CD4-positive, alpha-beta T cell (primary cell): ENCODE measurements around the gene C1QL2. TPM values are rescaled to one million over a fixed set of nuclear protein-coding genes. Genes with fewer than 3 reads are reported as not detected.

Source experiments
- ATAC-seq: fragments of 200-7000 bp; cut with Tn5 transposase; one replicate; pipeline ENCODE4 v1.10.0; 2022; ENCODE audit warnings: mild to moderate bottlenecking; ENCODE audit not compliant: poor library complexity
- CTCF ChIA-PET: fragments of 350-600 bp; sonication (Branson Sonifier 250); formaldehyde crosslinking; loops from one replicate; lab custom pipeline; 2021; ENCODE audit warnings: antibody characterized with exemption, inconsistent platforms; lab: Charles Lee
- POLR2A ChIA-PET: fragments of 350-600 bp; sonication (Branson Sonifier 250); formaldehyde crosslinking; loops from one replicate; lab custom pipeline; 2021; ENCODE audit warnings: antibody characterized with exemption, inconsistent platforms; lab: Charles Lee
- DNase-seq, 14 experiments: peaks; one replicate each; pipeline ENCODE4 v3.0.0-alpha.2; 2013 to 2020; ENCODE audit warnings: mixed read lengths in 2 of 14
- H3K27ac ChIP-seq, 2 donors: one replicate each; pipeline versions ENCODE4 v1.5.1 to v1.7.0; 2013; ENCODE audit warnings: low read length in 2 of 2, low read depth in 1 of 2, mild to moderate bottlenecking in 1 of 2
- H3K27me3 ChIP-seq, 2 experiments: 1 replicate in 1 of 2; 2 replicates in 1 of 2; pipeline versions ENCODE4 v1.6.1 to v1.7.0; 2013; ENCODE audit warnings: low read length in 2 of 2, control low read depth in 1 of 2, mild to moderate bottlenecking in 1 of 2, moderate library complexity in 1 of 2; ENCODE audit not compliant: insufficient read depth in 2 of 2, control insufficient read depth in 1 of 2
- H3K36me3 ChIP-seq: one replicate; pipeline ENCODE4 v1.6.1; 2013; ENCODE audit warnings: low read length, control low read depth; ENCODE audit not compliant: insufficient read depth
- H3K4me1 ChIP-seq: one replicate; pipeline ENCODE4 v1.6.1; 2013; ENCODE audit warnings: low read length, control low read depth; ENCODE audit not compliant: insufficient read depth
- H3K4me3 ChIP-seq: one replicate; pipeline ENCODE4 v1.5.1; 2013; ENCODE audit warnings: mild to moderate bottlenecking, low read length, moderate library complexity
- H3K9me3 ChIP-seq, 2 experiments: 1 replicate in 1 of 2; 2 replicates in 1 of 2; pipeline versions ENCODE4 v1.6.1 to v1.7.0; 2013; ENCODE audit warnings: low read length in 2 of 2, mild to moderate bottlenecking in 2 of 2, control low read depth in 1 of 2, moderate library complexity in 1 of 2; ENCODE audit not compliant: control insufficient read depth in 1 of 2, insufficient read depth in 1 of 2
- H3K27ac Mint-ChIP-seq: one replicate; pipeline ENCODE4 v1.8.0; 2020; ENCODE audit warnings: mixed read lengths
- H3K27me3 Mint-ChIP-seq: one replicate; pipeline ENCODE4 v1.8.0; 2021; ENCODE audit warnings: mixed read lengths
- H3K36me3 Mint-ChIP-seq: one replicate; pipeline ENCODE4 v1.8.0; 2021; ENCODE audit warnings: low read depth, mixed read lengths
- H3K4me1 Mint-ChIP-seq: one replicate; pipeline ENCODE4 v1.8.0; 2021; ENCODE audit warnings: low read depth, mixed read lengths
- H3K4me3 Mint-ChIP-seq: one replicate; pipeline ENCODE4 v1.8.0; 2020; ENCODE audit warnings: mild to moderate bottlenecking, mixed read lengths
- H3K9me3 Mint-ChIP-seq: one replicate; pipeline ENCODE4 v1.8.0; 2020; ENCODE audit warnings: mixed read lengths
- CTCF ChIP-seq: fragments of 200-600 bp; IDR thresholded peaks from one replicate; pipeline ENCODE4 v1.8.0; 2022; ENCODE audit warnings: antibody characterized with exemption, mild to moderate bottlenecking
- intact Hi-C, 2 experiments: fragments of 100-400 bp; cut with DNase I in 1 of 2; cut with micrococcal nuclease in 1 of 2; formaldehyde crosslinking; loops; one replicate each; pipeline versions ENCODE4 v1.15.1 to v1.9.0; 2023 to 2025; cut with DNase I, micrococcal nuclease
- total RNA-seq, 174 experiments: library from RNA in 2 of 174; stranded (reverse) in 2 of 174; gene quantifications; one replicate each; pipeline ENCODE4 v1.2.3 and lab custom pipeline; 2021 to 2026

The C1QL2 gene
- total RNA-seq, 2 experiments from 2014 or later: not detected

DNA sequence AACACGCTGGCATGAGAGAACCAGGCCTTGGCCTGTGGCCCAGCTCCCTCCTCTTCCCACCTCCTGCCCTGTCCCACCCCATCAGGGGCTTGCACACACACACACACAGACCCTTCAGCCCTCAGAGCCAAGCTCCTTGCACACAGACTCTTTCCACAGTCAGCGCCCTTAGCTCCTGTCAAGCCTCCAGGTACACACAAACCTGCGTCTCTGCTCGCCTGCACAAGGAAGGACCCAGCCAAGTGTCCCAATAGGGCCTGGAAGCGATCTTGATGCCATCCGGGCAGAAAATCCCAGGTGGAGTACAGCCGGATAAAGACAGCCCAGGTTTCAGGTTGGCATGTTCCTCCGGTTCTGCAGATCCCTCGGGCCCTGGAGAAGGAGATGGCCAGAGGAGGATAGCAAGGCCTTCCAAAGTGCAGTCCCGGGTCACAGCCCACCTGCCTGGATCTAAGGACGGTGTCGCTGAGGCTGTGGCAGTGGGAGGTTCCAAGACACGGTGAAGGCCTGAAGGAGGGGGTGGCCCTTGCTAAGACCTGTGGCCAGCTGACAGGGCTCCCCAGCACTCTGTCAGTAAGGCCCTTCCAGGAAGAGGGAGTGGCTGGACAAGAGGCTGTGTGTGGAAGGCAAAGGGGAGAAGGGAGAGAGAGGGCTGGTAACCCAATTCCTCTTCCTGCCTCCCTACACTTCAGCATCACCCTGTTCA lies 46.6 kb upstream of the C1QL2 start:
- Histone ChIP-seq H3K9me3 (no peaks in the 10 kb centered on the region), H3K27me3 (peaks cover 0 to 2% of the 10 kb centered on the region in 2 experiments), H3K27ac (no peak overlapping the region), H3K4me1 (no peaks in the 10 kb centered on the region), H3K4me3 (no peak overlapping the region), H3K36me3 (no peaks in the 10 kb centered on the region)
- ChIA-PET POLR2A (no interaction called here), CTCF (no interaction called here)
- DNase-seq: no peak
- Mint-ChIP-seq H3K27me3 (peaks cover 8% of the 10 kb centered on the region), H3K9me3 (no peaks in the 10 kb centered on the region), H3K4me1 (no peaks in the 10 kb centered on the region), H3K4me3 (no peak overlapping the region), H3K36me3 (no peaks in the 10 kb centered on the region), H3K27ac (no peak overlapping the region)
- ATAC-seq: no peak
- intact Hi-C loops: no loop called here
- TF ChIP-seq CTCF: no peak

DNA sequence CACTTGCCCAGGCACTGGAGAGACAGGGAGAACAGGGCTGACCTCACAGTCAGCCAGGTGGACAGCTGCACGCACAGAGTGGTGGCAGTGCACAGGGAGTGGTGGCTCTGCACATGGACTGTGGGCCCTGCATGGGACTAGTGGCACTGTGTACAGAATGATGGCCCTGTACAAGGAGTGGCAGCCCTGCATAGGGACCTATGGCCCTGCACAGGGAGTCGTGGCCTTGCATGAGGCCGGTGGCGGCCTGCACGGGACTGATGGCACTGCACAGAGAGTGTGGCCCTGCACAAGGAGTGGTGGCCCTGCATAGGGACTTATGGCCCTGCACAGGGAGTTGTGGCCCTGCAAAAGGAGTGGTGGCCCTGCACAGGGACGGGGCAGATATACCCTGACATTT lies 46.0 kb upstream of the C1QL2 start:
- POLR2A ChIA-PET: no interaction called here
- no peaks in the 10 kb centered on the region for H3K4me1 ChIP-seq
- Mint-ChIP-seq H3K4me1 (no peaks in the 10 kb centered on the region), H3K27me3 (peaks cover 11% of the 10 kb centered on the region), H3K27ac (no peak overlapping the region), H3K4me3 (no peak overlapping the region), H3K36me3 (no peaks in the 10 kb centered on the region), H3K9me3 (no peaks in the 10 kb centered on the region)
- H3K27me3 ChIP-seq: peaks cover 0 to 2% of the 10 kb centered on the region in 2 experiments
- ATAC-seq (no peak), DNase-seq (no peak)
- H3K36me3 ChIP-seq: no peaks in the 10 kb centered on the region
- no peak overlapping the region for H3K27ac ChIP-seq
- no peak overlapping the region for H3K4me3 ChIP-seq
- TF ChIP-seq CTCF: no peak
- CTCF ChIA-PET: no interaction called here
- intact Hi-C loops: no loop called here
- H3K9me3 ChIP-seq: no peaks in the 10 kb centered on the region

GRCh38 chr2:119202610-119203310 lies 44.2 kb upstream of the C1QL2 start:
- no peak overlapping the region for H3K4me3 Mint-ChIP-seq

More at GRCh38 chr2:119202610-119203310, 44.2 kb upstream of the C1QL2 start:
- ChIA-PET POLR2A (no interaction called here), CTCF (no interaction called here)
- H3K36me3 ChIP-seq: no peaks in the 10 kb centered on the region
- Mint-ChIP-seq H3K36me3 (no peaks in the 10 kb centered on the region), H3K4me1 (no peaks in the 10 kb centered on the region), H3K9me3 (no peaks in the 10 kb centered on the region), H3K27ac (no peak overlapping the region), H3K27me3 (peaks cover 24% of the 10 kb centered on the region)
- no peaks in the 10 kb centered on the region for H3K9me3 ChIP-seq
- no peaks in the 10 kb centered on the region for H3K4me1 ChIP-seq
- H3K27ac ChIP-seq: no peak overlapping the region
- DNase-seq (no peak), ATAC-seq (no peak)
- intact Hi-C loops: no loop called here
- TF ChIP-seq CTCF: no peak
- peaks cover 0 to 2% of the 10 kb centered on the region in 2 experiments for H3K27me3 ChIP-seq
- no peak overlapping the region for H3K4me3 ChIP-seq
